GM19351 (cell line): Measurements from ENCODE around the gene CKMT1B.
A peak's percentile ranks its signal among the peaks of the same experiment; 100 is the strongest.
"Not testable (repeated sequence)": the region's sequence is repeated elsewhere in the genome, so short reads cannot be mapped to it uniquely, and the experiment has no call there.

Experiments
- ATAC-seq: cut with Tn5 transposase; IDR thresholded peaks from one replicate; pipeline ENCODE4 v1.9.1; 2021; ENCODE audit warnings: mild to moderate bottlenecking, moderate library complexity; ENCODE audit not compliant: unreplicated experiment

CKMT1B gene

GRCh38 chr15:43593328-43594190, at the start of gene CKMT1B:
Gene CKMT1B, plus strand, starts transcription at chr15:43594027. Its CDS starts 192 bp downstream, at chr15:43594219.
- ATAC-seq = not testable (repeated sequence)

- ATAC-seq = no peak
Observed at GRCh38 chr15:43544266-43544665, 49.6 kb upstream of the CKMT1B start.

- no peak for ATAC-seq
Observed at GRCh38 chr15:43545426-43545825, 48.4 kb upstream of the CKMT1B start.

DNA sequence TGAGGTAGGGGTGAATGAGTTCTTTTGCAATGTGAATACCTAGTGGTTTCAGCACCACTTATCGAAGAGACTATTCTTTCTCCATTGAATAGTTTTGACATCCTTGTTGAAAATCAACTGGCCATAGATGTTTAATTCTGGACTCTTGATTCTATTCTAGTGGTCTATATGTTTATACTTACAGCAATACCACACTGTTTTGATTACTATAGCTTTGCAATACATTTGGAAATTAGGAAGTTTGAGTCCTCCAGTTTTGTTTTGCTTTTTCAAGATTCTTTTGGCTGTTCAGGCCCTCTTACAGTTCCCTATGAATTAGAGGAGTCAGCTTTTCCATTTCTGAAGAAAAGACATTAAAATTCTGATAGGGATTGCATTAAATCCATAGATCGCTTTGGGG, 46.3 kb upstream of the CKMT1B start:
- no peak for ATAC-seq

GRCh38 chr15:43550527-43551363, 43.1 kb upstream of the CKMT1B start:
- no peak for ATAC-seq

- no peak for ATAC-seq
Observed at GRCh38 chr15:43552256-43552655, 41.6 kb upstream of the CKMT1B start.

DNA sequence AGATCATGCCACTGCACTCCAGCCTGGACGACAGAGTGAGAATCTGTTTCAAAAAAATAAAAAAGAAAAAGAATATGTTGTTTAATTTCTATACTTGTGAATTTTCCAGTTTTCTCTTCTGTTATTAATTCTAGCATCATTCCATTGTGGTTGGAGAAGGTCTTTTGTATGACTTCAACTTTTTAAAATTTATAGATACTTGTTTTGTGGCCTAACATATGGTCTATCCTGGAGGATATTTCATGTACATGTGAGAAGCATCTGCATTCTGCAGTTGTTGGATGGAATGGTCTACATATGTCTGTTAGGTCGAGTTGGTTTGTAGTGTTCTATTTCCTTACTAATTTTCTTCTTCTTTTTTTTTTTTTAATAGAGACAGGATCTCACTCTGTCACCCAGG, 40.8 kb upstream of the CKMT1B start:
- no peak for ATAC-seq

DNA sequence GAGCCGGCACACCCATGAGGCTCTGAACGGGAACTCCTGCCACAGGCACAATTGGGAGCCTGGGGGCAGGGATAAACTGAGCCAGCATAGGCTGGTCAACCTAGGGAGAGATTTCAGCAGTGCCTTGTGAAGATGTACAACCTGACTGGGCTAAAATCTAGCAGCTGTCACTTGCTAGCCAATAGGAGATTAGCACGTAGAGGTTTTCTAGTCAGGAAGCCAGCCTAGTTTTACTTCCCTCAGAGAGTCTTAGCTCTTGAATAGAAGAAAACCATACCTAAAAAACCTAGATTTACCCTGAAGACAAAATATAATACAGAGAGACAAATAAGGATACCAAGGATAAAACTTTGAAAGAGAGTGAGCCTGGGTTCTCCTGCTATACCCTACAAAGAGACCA, 31.1 kb upstream of the CKMT1B start:
- ATAC-seq = not testable (repeated sequence)

GRCh38 chr15:43563793-43564192, 30.0 kb upstream of the CKMT1B start:
- not testable (repeated sequence) for ATAC-seq

GRCh38 chr15:43566615-43567014, 27.2 kb upstream of the CKMT1B start:
- ATAC-seq = not testable (repeated sequence)

DNA sequence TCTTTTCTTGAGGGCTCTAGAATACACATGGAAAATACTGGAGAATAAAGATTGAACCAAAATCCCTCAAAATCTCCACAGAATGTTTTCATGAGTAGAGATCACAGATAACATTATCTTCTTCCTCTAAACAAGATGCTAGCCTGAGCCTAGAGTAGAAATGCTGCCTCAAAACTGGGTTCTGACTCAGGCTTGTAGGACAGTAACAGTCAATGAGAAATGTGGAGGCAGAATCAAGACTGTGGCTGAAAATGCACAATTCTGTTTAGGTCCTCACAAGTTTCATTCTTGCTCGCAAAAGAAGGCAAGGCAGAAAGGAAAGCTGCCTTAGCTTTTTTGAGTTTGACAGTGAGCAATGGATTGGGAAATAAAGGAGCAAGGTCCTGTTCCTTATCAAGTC, 19.2 kb upstream of the CKMT1B start:
- ATAC-seq = not testable (repeated sequence)

- peak; percentile 97 for ATAC-seq
Observed at GRCh38 chr15:43589778-43590466, 3.9 kb upstream of the CKMT1B start, which contains the start of gene PPIP5K1. Gene PPIP5K1, minus strand, starts transcription at chr15:43590208. Its CDS starts 5,704 bp downstream, at chr15:43584504.

DNA sequence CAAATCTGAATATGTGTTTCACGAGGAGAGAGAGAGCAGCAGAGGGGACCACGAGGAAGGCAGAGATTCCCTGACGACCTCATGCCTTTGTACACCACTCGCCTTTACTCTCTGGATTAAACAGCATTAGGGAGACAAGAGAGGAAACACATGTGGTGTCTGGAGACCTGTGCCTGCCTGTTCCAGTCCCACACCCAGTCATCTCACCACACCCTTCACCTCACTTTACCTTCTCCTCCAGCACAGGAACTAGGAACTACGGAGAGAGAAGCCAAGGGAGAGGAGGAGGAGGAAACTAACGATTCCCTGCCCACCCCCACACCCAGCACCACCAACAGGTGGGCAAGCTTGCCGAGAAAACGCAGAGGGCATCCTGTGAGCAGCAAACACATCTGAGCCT, 986 bp upstream of the CKMT1B start:
- not testable (repeated sequence) for ATAC-seq

DNA sequence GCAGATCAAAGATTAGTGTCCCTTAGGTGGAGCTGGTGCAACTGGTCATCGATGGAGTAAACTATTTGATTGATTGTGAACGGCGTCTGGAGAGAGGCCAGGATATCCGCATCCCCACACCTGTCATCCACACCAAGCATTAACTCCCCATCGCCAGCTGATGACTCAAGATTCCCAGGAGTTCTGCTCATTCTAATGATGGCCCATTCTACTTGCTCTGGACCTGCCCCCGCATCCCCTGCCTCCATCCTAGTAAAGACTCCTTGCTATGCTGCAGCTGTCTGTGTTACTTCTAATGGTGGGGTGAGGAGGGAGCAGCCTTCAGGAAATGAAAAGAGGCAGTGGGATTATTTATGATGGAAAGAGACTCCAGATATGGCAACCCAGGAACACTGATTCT, 5.3 kb downstream of the CKMT1B start:
- not testable (repeated sequence) for ATAC-seq

- not testable (repeated sequence) for ATAC-seq
Observed at GRCh38 chr15:43600200-43600599, 6.4 kb downstream of the CKMT1B start.

DNA sequence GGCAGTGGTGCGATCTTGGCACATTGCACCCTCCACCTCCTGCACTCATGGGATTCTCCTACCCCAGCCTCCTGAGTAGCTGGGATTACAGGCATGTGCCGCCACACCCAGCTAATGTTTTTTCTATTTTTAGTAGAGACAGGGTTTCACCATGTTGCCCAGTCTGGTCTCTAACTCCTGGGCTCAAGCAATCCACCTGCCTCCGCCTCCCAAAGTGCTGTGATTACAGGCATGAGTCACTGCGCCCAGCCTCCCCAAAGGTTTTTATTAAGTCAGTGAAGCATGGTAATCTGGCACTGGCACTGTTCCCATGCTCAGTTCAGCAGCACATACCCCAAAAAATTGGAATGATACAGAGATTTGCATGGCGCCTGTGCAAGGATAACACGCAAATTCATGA, 8.4 kb downstream of the CKMT1B start:
- ATAC-seq = not testable (repeated sequence)

DNA sequence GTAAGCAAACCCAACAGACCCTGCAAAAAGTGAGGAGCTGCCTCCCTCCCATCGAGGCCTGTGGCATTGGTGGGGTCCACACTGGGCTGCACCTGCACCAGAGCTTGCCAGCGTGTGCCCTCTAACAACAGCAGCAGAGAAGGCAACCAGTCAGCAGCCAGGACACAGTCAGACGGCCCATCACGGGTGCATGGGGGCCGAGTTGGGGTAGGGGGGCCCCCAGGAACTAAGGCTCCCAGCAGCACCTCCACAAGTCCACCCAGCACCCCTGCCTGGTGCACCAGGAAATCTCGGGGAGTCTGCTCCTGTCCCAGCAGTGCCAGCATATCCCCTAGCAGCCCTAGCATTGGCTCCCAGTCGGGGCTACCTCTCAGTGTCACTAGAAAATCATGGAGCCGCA, 23.9 kb downstream of the CKMT1B start:
- not testable (repeated sequence) for ATAC-seq

- ATAC-seq = not testable (repeated sequence)
Observed at GRCh38 chr15:43618700-43619099, 24.9 kb downstream of the CKMT1B start, which contains the start of gene STRC. Gene STRC, minus strand, starts transcription at chr15:43618800. Its CDS starts 78 bp downstream, at chr15:43618722.

DNA sequence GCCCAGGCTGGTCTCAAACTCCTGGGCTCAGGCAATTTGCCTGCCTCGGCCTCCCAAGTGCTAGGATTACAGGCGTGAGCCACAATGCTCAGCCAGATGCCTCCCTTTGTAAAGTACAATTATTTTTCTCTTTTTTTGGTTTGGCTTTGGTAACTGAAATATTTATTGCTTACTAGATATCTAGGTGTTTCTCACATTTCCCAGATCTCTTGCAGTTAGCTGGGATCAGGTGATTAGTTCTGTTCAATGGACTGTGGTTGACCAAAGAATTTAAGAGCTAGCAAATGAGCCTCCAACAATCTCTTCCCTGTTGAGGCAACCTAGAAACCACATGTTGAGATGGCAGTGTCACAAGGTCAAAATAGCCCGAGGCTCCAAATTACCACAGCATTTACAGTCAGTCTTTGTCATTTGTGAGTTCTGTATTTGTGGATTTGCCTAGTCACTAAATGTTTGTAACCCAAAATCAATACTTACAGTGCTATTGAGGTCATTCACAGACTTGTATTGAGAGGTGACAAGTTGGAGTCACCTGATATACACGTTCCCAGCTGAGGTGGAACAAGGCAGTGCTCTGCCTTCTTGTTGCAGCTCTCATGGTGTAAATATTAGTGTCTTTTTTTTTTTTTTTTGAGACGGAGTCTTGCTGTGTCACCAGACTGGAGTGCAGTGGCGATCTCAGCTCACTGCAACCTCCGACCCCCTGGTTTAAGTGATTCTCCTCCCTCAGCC, 28.4 kb downstream of the CKMT1B start:
- ATAC-seq = not testable (repeated sequence)

DNA sequence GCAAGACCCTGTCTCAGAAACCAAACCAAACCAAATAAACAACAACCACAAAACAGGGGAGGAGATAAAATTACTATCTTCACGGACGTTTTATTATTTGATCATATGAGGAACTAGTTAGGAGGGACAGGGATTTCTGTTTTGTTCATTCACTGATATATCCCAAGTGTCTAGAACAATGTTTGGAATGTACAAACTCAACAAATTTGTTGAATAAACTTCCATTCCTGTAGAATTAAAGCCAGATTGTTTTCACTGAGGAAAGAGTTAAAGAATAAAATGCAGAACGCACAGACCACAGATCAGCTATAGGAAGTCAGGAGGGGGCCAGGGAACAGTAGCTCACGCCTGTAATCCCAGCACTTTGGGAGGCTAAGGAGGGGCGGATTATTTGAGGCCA, 31.3 kb downstream of the CKMT1B start:
- ATAC-seq = no peak
